SU-DHL-6 (cell line): ENCODE results near the gene CCDC77.

Experiments used
- CTCF ChIP-seq: fragments of 200-600 bp; sonication (generic); IDR thresholded peaks from one replicate; pipeline ENCODE4 v1.5.1; 2017; ENCODE audit warnings: antibody characterized with exemption, mild to moderate bottlenecking, low read length, moderate library complexity; ENCODE audit not compliant: insufficient read depth, poor library complexity, severe bottlenecking
- EZH2phosphoT487 ChIP-seq: fragments of 200-600 bp; sonication (generic), shearing (Covaris generic); conservative IDR thresholded peaks from 2 replicates; pipeline ENCODE4 v1.6.1; 2018; ENCODE audit warnings: mild to moderate bottlenecking, antibody characterized with exemption, low read length, moderate library complexity, mixed read lengths

- TF ChIP-seq CTCF (no peak), EZH2phosphoT487 (no peak)
Measured at GRCh38 chr12:389142-390096, 12.0 kb upstream of the CCDC77 start, which contains the start of gene KDM5A.
